Ovary (tissue), 3 donors: ENCODE data around the gene KXD1.

Experiments used
- CTCF ChIP-seq, 3 donors: fragments of 450-650 bp in 2 of 3; fragments of 200-600 bp in 1 of 3; IDR thresholded peaks; one replicate each; pipeline versions ENCODE4 v1.5.1 to v1.8.0; 2016 to 2022; ENCODE audit warnings: antibody characterized with exemption in 3 of 3, mild to moderate bottlenecking in 1 of 3
- EP300 ChIP-seq: sonication (generic); formaldehyde crosslinking; IDR thresholded peaks from one replicate; pipeline ENCODE4 v1.6.1; 2017; ENCODE audit warnings: antibody characterized with exemption
- POLR2A ChIP-seq: fragments of 450-650 bp; IDR thresholded peaks from one replicate; pipeline ENCODE4 v1.6.1; 2017; ENCODE audit warnings: antibody characterized with exemption, mild to moderate bottlenecking, moderate library complexity
- donor health status: DM: no; HTN: no; CAD: no.

GRCh38 chr19:18514800-18515682, 42.6 kb upstream of the KXD1 start:
- TF ChIP-seq POLR2A (peak; percentile 21), CTCF (IDR thresholded peaks at IDR 0.05) (no peak), EP300 (peak; percentile 18)
